DND-41 (cell line): Measurements from ENCODE around the gene MSANTD1.

Source experiments
- ATAC-seq: fragments of 200-7000 bp; cut with Tn5 transposase; 3 replicates; pipeline ENCODE4 v1.9.1; 2021; ENCODE audit warnings: low read depth; ENCODE audit not compliant: insufficient read depth
- DNase-seq: peaks from one replicate; pipeline ENCODE4 v3.0.0-alpha.2; 2020
- H2AFZ ChIP-seq: 2 replicates; pipeline ENCODE4 v1.6.0; 2012; ENCODE audit warnings: low read depth, low read length
- H3K27ac ChIP-seq: 2 replicates; pipeline ENCODE4 v1.5.1; 2012; ENCODE audit warnings: low read length, inconsistent platforms
- H3K27me3 ChIP-seq: fragments of 200-600 bp; sonication (generic); 2 replicates; pipeline ENCODE4 v1.6.0; 2012; ENCODE audit warnings: low read length, mild to moderate bottlenecking, inconsistent platforms; ENCODE audit not compliant: insufficient read depth, poor library complexity
- H3K36me3 ChIP-seq: 2 replicates; pipeline ENCODE4 v1.5.1; 2012; ENCODE audit warnings: low read length, inconsistent platforms; ENCODE audit not compliant: insufficient read depth
- H3K4me1 ChIP-seq: 2 replicates; pipeline ENCODE4 v1.5.1; 2012; ENCODE audit warnings: mild to moderate bottlenecking, low read length; ENCODE audit not compliant: insufficient read depth
- H3K4me2 ChIP-seq: 2 replicates; pipeline ENCODE4 v1.6.0; 2012; ENCODE audit warnings: mild to moderate bottlenecking, moderate library complexity, low read length, inconsistent platforms; ENCODE audit not compliant: insufficient read depth
- H3K4me3 ChIP-seq, 2 experiments: fragments of 200-600 bp in 1 of 2; shearing (Covaris generic) in 1 of 2; 2 replicates each; pipeline ENCODE4 v1.5.1; 2012 to 2016; ENCODE audit warnings: inconsistent platforms in 2 of 2, low read length in 2 of 2, mild to moderate bottlenecking in 2 of 2, low read depth in 1 of 2, moderate library complexity in 1 of 2
- H3K79me2 ChIP-seq: 2 replicates; pipeline ENCODE4 v1.6.0; 2012; ENCODE audit warnings: low read length, inconsistent platforms; ENCODE audit not compliant: insufficient read depth
- H3K9ac ChIP-seq: 2 replicates; pipeline ENCODE4 v1.6.0; 2012; ENCODE audit warnings: low read depth, mild to moderate bottlenecking, inconsistent platforms, low read length, moderate library complexity
- H3K9me3 ChIP-seq: 2 replicates; pipeline ENCODE4 v1.5.1; 2012; ENCODE audit warnings: low read length, moderate library complexity, mild to moderate bottlenecking, inconsistent platforms; ENCODE audit not compliant: insufficient read depth, severe bottlenecking
- H4K20me1 ChIP-seq: 2 replicates; pipeline ENCODE4 v1.6.0; 2012; ENCODE audit warnings: low read length; ENCODE audit not compliant: insufficient read depth
- EZH2 ChIP-seq: IDR thresholded peaks from 3 replicates; pipeline ENCODE4 v1.6.1; 2012; ENCODE audit warnings: borderline replicate concordance, low read depth, mild to moderate bottlenecking, moderate library complexity, low read length, inconsistent platforms; ENCODE audit not compliant: severe bottlenecking
- TF ChIP-seq, protein P1 (sequence below): IDR thresholded peaks from 2 replicates; pipeline ENCODE4 v1.5.1; 2012; ENCODE audit warnings: borderline replicate concordance, low read length, moderate library complexity, mild to moderate bottlenecking; ENCODE audit not compliant: poor library complexity, severe bottlenecking; ENCODE audit errors: extremely low read depth

The MSANTD1 gene

GRCh38 chr4:3234171-3235029 lies 14.6 kb upstream of the MSANTD1 start:
- Histone ChIP-seq H3K4me2 (no peak overlapping the region), H3K27ac (no peak overlapping the region), H3K9me3 (no peaks in the 10 kb centered on the region), H3K36me3 (peaks cover 88% of the 10 kb centered on the region), H3K4me3 (no peak overlapping the region), H2AFZ (no peak overlapping the region), H3K9ac (no peak overlapping the region), H3K27me3 (no peaks in the 10 kb centered on the region), H3K79me2 (no peaks in the 10 kb centered on the region), H3K4me1 (no peaks in the 10 kb centered on the region), H4K20me1 (peaks cover 9% of the 10 kb centered on the region; the same call in 1 of the 2 replicates)
- no peak for DNase-seq
- TF ChIP-seq, protein P1, sequence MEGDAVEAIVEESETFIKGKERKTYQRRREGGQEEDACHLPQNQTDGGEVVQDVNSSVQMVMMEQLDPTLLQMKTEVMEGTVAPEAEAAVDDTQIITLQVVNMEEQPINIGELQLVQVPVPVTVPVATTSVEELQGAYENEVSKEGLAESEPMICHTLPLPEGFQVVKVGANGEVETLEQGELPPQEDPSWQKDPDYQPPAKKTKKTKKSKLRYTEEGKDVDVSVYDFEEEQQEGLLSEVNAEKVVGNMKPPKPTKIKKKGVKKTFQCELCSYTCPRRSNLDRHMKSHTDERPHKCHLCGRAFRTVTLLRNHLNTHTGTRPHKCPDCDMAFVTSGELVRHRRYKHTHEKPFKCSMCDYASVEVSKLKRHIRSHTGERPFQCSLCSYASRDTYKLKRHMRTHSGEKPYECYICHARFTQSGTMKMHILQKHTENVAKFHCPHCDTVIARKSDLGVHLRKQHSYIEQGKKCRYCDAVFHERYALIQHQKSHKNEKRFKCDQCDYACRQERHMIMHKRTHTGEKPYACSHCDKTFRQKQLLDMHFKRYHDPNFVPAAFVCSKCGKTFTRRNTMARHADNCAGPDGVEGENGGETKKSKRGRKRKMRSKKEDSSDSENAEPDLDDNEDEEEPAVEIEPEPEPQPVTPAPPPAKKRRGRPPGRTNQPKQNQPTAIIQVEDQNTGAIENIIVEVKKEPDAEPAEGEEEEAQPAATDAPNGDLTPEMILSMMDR = no peak
- no peak for TF ChIP-seq EZH2
- ATAC-seq = no peak

GRCh38 chr4:3235030-3235345 lies 14.0 kb upstream of the MSANTD1 start:
- no peak for TF ChIP-seq EZH2
- TF ChIP-seq, protein P1 = no peak
- ATAC-seq = no peak
- Histone ChIP-seq H3K27me3 (no peaks in the 10 kb centered on the region), H3K79me2 (no peaks in the 10 kb centered on the region), H4K20me1 (peaks cover 6% of the 10 kb centered on the region; the same call in 1 of the 2 replicates), H3K4me2 (no peak overlapping the region), H2AFZ (no peak overlapping the region), H3K4me3 (no peak overlapping the region), H3K9ac (no peak overlapping the region), H3K27ac (no peak overlapping the region), H3K36me3 (peaks cover 88% of the 10 kb centered on the region), H3K4me1 (no peaks in the 10 kb centered on the region), H3K9me3 (no peaks in the 10 kb centered on the region)
- no peak for DNase-seq

DNA sequence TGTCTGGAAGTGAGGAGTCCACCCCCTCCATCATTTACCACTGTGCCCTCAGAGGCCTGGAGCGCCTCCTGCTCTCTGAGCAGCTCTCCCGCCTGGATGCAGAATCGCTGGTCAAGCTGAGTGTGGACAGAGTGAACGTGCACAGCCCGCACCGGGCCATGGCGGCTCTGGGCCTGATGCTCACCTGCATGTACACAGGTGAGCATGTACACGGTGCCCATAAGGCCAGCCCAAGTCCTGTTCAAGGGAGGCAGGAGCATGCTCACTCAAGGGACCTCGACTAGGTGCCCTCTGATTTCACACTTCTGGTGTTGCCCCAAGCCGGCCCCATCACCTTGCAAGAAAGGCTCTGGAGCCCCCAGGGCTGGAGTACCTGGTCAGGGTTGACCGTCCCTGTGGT lies 13.4 kb upstream of the MSANTD1 start:
- peaks cover 8% of the 10 kb centered on the region for H4K20me1 ChIP-seq

More for the DNA sequence above, 13.4 kb upstream of the MSANTD1 start:
- H3K27me3 ChIP-seq = no peaks in the 10 kb centered on the region
- no peak overlapping the region for H3K27ac ChIP-seq
- H3K9ac ChIP-seq = no peak overlapping the region
- DNase-seq (no peak), ATAC-seq (no peak)
- H3K4me2 ChIP-seq = no peak overlapping the region
- H3K9me3 ChIP-seq = no peaks in the 10 kb centered on the region
- peaks cover 86% of the 10 kb centered on the region for H3K36me3 ChIP-seq
- H2AFZ ChIP-seq = no peak overlapping the region
- TF ChIP-seq, protein P1 = no peak
- no peak for TF ChIP-seq EZH2
- H3K79me2 ChIP-seq = no peaks in the 10 kb centered on the region
- H3K4me1 ChIP-seq = no peaks in the 10 kb centered on the region
- no peak overlapping the region for H3K4me3 ChIP-seq
